Fibroblast of villous mesenchyme (primary cell): ENCODE results near the gene NR2F2. TPM values are rescaled to one million over a fixed set of nuclear protein-coding genes. Genes with fewer than 3 reads are reported as not detected.

Experiments used
- DNase-seq: peaks from one replicate; pipeline ENCODE4 v3.0.0-alpha.2; 2010; ENCODE audit warnings: low read depth
- H3K4me3 ChIP-seq: 2 replicates; pipeline ENCODE4 v1.5.1; 2011; ENCODE audit warnings: low read depth, mild to moderate bottlenecking, low read length
- CTCF ChIP-seq: IDR thresholded peaks from 2 replicates; pipeline ENCODE4 v1.5.1; 2012; ENCODE audit warnings: low read depth, mild to moderate bottlenecking, low read length; ENCODE audit not compliant: insufficient read depth
- total RNA-seq: library from RNA; depleted of rRNA; stranded (reverse); fragments of >200 nt; gene quantifications from 2 replicates; pipeline ENCODE4 v1.2.3, GENCODE V29; 2012

NR2F2 gene
- total RNA-seq, 1 donor: 96.3 TPM

- DNase-seq: no peak
- H3K4me3 ChIP-seq: peak overlapping the region; percentile 55
- TF ChIP-seq CTCF: no peak
These were observed 7.0 kb upstream of the NR2F2 start for GRCh38 chr15:96323319-96324145.

- TF ChIP-seq CTCF: no peak
- peak; percentile 51 for DNase-seq
- H3K4me3 ChIP-seq: peak overlapping the region; percentile 94
These were observed 6.2 kb upstream of the NR2F2 start for GRCh38 chr15:96324192-96324895.

GRCh38 chr15:96324940-96325540 lies 5.5 kb upstream of the NR2F2 start:
- TF ChIP-seq CTCF: no peak
- peak overlapping the region; percentile 94 for H3K4me3 ChIP-seq
- DNase-seq: peak; percentile 41

GRCh38 chr15:96325541-96326327 lies 4.8 kb upstream of the NR2F2 start:
- DNase-seq: peak; percentile 70
- TF ChIP-seq CTCF: no peak
- H3K4me3 ChIP-seq: peak overlapping the region; percentile 94

GRCh38 chr15:96326328-96327154 lies 4.0 kb upstream of the NR2F2 start:
- TF ChIP-seq CTCF: no peak
- peak; percentile 84 for DNase-seq

More at GRCh38 chr15:96326328-96327154, 4.0 kb upstream of the NR2F2 start:
- peak overlapping the region; percentile 94 for H3K4me3 ChIP-seq
